ENCODE data around the gene UXS1. TPM values are rescaled to one million over a fixed set of nuclear protein-coding genes. Genes with fewer than 3 reads are reported as not detected.

UXS1 gene
- total RNA-seq, 1 donor from 2014 or later: 58.5 TPM

DNA sequence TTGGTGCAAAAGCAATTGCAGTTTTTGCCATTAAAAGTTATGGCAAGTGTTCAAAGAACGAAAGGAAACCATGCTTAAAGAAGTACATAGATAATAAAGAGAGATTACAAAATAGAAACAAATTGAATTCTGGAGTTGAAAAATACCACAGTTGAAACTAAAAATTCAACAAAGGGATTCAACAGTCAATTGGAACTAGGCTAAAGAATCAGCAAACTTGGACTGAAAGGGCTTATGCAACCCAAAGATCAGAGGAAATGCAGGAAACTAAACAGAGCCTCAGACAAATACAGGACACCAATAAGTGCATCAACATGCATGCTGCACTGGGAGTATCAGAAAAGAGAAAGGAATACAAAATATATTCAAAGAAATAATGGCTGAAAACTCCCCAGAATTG, 40.3 kb downstream of the UXS1 start:
- peaks cover 15% of the 10 kb centered on the region for H3K4me1 Mint-ChIP-seq (ENCODE audit: unreplicated experiment)
- H3K36me3 Mint-ChIP-seq: peaks cover 74% of the 10 kb centered on the region
- H3K27me3 Mint-ChIP-seq: no peaks in the 10 kb centered on the region
- H3K4me3 Mint-ChIP-seq: no peak overlapping the region
- H3K27ac Mint-ChIP-seq: no peak overlapping the region
- DNase-seq (ENCODE audit: extremely low spot score, unreplicated experiment): no peak
- TF ChIP-seq, protein P1, sequence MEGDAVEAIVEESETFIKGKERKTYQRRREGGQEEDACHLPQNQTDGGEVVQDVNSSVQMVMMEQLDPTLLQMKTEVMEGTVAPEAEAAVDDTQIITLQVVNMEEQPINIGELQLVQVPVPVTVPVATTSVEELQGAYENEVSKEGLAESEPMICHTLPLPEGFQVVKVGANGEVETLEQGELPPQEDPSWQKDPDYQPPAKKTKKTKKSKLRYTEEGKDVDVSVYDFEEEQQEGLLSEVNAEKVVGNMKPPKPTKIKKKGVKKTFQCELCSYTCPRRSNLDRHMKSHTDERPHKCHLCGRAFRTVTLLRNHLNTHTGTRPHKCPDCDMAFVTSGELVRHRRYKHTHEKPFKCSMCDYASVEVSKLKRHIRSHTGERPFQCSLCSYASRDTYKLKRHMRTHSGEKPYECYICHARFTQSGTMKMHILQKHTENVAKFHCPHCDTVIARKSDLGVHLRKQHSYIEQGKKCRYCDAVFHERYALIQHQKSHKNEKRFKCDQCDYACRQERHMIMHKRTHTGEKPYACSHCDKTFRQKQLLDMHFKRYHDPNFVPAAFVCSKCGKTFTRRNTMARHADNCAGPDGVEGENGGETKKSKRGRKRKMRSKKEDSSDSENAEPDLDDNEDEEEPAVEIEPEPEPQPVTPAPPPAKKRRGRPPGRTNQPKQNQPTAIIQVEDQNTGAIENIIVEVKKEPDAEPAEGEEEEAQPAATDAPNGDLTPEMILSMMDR (conservative IDR thresholded peaks at IDR 0.05): no peak
- H3K9me3 Mint-ChIP-seq: peaks cover 11% of the 10 kb centered on the region

GRCh38 chr2:106147665-106148064, 46.4 kb downstream of the UXS1 start:
- H3K27ac Mint-ChIP-seq: no peak overlapping the region
- H3K36me3 Mint-ChIP-seq: peaks cover 39% of the 10 kb centered on the region
- H3K9me3 Mint-ChIP-seq: peaks cover under 1% of the 10 kb centered on the region

DNA sequence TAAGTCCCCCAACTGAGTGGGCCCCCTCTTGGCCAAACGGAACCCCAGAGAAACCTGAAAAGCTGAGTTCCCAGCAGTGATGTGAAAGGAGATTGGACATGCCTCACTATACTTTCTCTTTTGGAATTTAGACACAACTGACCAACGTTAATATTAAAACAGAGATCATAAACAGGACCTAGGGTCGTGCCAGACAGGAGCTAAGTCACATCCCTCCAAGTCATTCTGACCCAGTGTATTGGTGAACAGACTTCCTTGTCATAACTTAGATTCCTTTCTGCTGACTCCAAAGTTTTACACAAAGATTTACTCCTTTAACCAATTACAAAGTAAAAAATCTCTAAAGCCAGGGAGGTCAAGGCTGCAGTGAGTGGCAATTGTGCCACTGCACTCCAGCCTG, 46.9 kb downstream of the UXS1 start:
- no peak overlapping the region for H3K4me3 Mint-ChIP-seq

More at GRCh38 chr2:106147665-106148064, 46.4 kb downstream of the UXS1 start:
- DNase-seq (ENCODE audit: extremely low spot score, unreplicated experiment): no peak
- Mint-ChIP-seq H3K4me3 (no peak overlapping the region), H3K27me3 (no peaks in the 10 kb centered on the region), H3K4me1 (ENCODE audit: unreplicated experiment) (peaks cover 25% of the 10 kb centered on the region)
- TF ChIP-seq, protein P1 (conservative IDR thresholded peaks at IDR 0.05): no peak

GRCh38 chr2:106144621-106145331, 49.3 kb downstream of the UXS1 start:
- Mint-ChIP-seq H3K36me3 (peaks cover 45% of the 10 kb centered on the region), H3K4me1 (ENCODE audit: unreplicated experiment) (peaks cover 40% of the 10 kb centered on the region), H3K9me3 (no peaks in the 10 kb centered on the region), H3K27me3 (no peaks in the 10 kb centered on the region), H3K27ac (no peak overlapping the region), H3K4me3 (no peak overlapping the region)
- DNase-seq (ENCODE audit: extremely low spot score, unreplicated experiment): no peak
- TF ChIP-seq, protein P1 (conservative IDR thresholded peaks at IDR 0.05): no peak

More for the DNA sequence above, 46.9 kb downstream of the UXS1 start:
- Mint-ChIP-seq H3K9me3 (no peaks in the 10 kb centered on the region), H3K36me3 (peaks cover 44% of the 10 kb centered on the region), H3K27ac (no peak overlapping the region), H3K4me1 (ENCODE audit: unreplicated experiment) (peaks cover 29% of the 10 kb centered on the region), H3K27me3 (no peaks in the 10 kb centered on the region)
- DNase-seq (ENCODE audit: extremely low spot score, unreplicated experiment): no peak
- TF ChIP-seq, protein P1 (conservative IDR thresholded peaks at IDR 0.05): no peak

- peaks cover 51% of the 10 kb centered on the region for H3K4me1 Mint-ChIP-seq (ENCODE audit: unreplicated experiment)
- TF ChIP-seq, protein P1 (conservative IDR thresholded peaks at IDR 0.05): no peak
- no peak for DNase-seq (ENCODE audit: extremely low spot score, unreplicated experiment)
- no peak overlapping the region for H3K27ac Mint-ChIP-seq
- no peaks in the 10 kb centered on the region for H3K27me3 Mint-ChIP-seq
- no peaks in the 10 kb centered on the region for H3K9me3 Mint-ChIP-seq
- H3K36me3 Mint-ChIP-seq: peaks cover 44% of the 10 kb centered on the region
- no peak overlapping the region for H3K4me3 Mint-ChIP-seq
Observed at GRCh38 chr2:106143495-106144215, 50.4 kb downstream of the UXS1 start.
